Spinal cord (tissue), 10 donors: ENCODE results near the gene AAR2. TPM values are rescaled to one million over a fixed set of nuclear protein-coding genes. Genes with fewer than 3 reads are reported as not detected.

ENCODE experiments used
- DNase-seq, 6 donors: peaks; one replicate each; pipeline versions ENCODE4 v3.0.0 to v3.0.0-alpha.2; 2013 to 2015; ENCODE audit warnings: low spot score in 6 of 6, low read depth in 4 of 6
- H3K27ac ChIP-seq: one replicate; pipeline ENCODE4 v1.5.1; 2013; ENCODE audit warnings: low read depth, low read length, control low read depth
- H3K27me3 ChIP-seq: one replicate; pipeline ENCODE4 v1.6.1; 2013; ENCODE audit warnings: low read length; ENCODE audit not compliant: control insufficient read depth, insufficient read depth
- H3K36me3 ChIP-seq: one replicate; pipeline ENCODE4 v1.6.1; 2013; ENCODE audit warnings: low read length; ENCODE audit not compliant: control insufficient read depth, insufficient read depth
- H3K4me1 ChIP-seq: one replicate; pipeline ENCODE4 v1.6.1; 2013; ENCODE audit warnings: low read length; ENCODE audit not compliant: control insufficient read depth, insufficient read depth
- H3K4me3 ChIP-seq: one replicate; pipeline ENCODE4 v1.5.1; 2013; ENCODE audit warnings: low read depth, low read length, control low read depth
- H3K9me3 ChIP-seq: one replicate; pipeline ENCODE4 v1.6.1; 2013; ENCODE audit warnings: low read length; ENCODE audit not compliant: control insufficient read depth, insufficient read depth
- WGBS: methylation state at CpG from one replicate; pipeline ENCODE4 v1.1.5; 2013; ENCODE audit warnings: missing lambda C conversion rate; ENCODE audit not compliant: insufficient coverage; 5-methylcytosine and 5-hydroxymethylcytosine counted together
- polyA plus RNA-seq, 2 donors: library from polyadenylated mRNA; unstranded; fragments of 120-200 nt; gene quantifications; one replicate each; pipeline ENCODE4 v1.2.1, GENCODE V29; 2013; ENCODE audit not compliant: insufficient read length in 2 of 2
- total RNA-seq, 2 donors: library from RNA; depleted of rRNA in 1 of 2; stranded (reverse); fragments of 120-200 nt in 1 of 2; fragments of >200 nt in 1 of 2; gene quantifications; one replicate each; pipeline versions ENCODE4 v1.2.3 to v1.2.4, GENCODE V29; 2013 to 2014
- donor health status: healthy.

The AAR2 gene
- total and polyA plus RNA-seq, 4 donors, result 27.4 to 38.0 (median 31.4) TPM

DNA sequence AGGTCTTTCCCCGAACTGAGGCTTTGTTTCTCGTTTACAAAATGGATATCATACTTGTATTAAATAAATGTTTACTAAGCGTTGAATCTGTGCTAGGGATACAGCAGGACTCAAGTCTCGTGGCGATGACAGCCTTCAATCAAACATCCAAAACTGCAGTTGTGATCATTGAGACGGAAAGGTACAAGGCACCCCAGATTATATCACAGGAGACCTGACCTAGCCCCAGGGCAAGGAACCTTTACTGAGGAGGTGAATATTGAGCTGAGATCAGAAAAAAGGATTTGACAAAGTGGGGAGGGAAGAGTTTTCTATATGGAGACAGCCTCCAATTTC lies 476 bp downstream of the AAR2 start:
- Histone ChIP-seq H3K9me3 (no peaks in the 10 kb centered on the region), H3K4me3 (peak overlapping the region; percentile 94), H3K4me1 (peaks cover 10% of the 10 kb centered on the region), H3K27me3 (no peaks in the 10 kb centered on the region), H3K36me3 (peaks cover 26% of the 10 kb centered on the region), H3K27ac (peak overlapping the region; percentile 73)
- DNase-seq, result no peak
- WGBS, result no CpG with 5 or more reads among the region's 6 CpGs

DNA sequence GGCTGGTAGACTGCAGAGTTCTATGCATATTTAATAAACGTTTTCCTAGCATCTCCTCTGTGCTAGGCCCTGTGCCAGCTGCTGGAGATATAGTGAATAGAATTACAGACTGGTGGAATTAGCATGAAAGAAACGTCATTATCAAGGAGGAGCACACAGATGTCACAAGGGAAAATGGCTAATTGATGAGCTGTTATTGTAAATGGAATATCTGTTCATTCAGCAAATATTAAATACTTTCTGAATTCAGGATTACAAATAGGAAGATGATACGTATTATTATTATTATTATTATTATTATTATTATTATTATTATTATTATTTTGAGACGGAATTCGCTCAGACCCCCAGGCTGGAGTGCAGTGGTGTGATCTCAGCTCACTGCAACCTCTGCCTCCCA lies 1.2 kb downstream of the AAR2 start:
- WGBS, result no CpG with 5 or more reads among the region's 5 CpGs
- H3K4me3 ChIP-seq, result peak overlapping the region; percentile 94
- H3K9me3 ChIP-seq, result no peaks in the 10 kb centered on the region
- H3K4me1 ChIP-seq, result peaks cover 10% of the 10 kb centered on the region
- no peak overlapping the region for H3K27ac ChIP-seq
- peaks cover 26% of the 10 kb centered on the region for H3K36me3 ChIP-seq
- DNase-seq, result peak in 1 of 6 donors; percentile 47
- H3K27me3 ChIP-seq, result no peaks in the 10 kb centered on the region

DNA sequence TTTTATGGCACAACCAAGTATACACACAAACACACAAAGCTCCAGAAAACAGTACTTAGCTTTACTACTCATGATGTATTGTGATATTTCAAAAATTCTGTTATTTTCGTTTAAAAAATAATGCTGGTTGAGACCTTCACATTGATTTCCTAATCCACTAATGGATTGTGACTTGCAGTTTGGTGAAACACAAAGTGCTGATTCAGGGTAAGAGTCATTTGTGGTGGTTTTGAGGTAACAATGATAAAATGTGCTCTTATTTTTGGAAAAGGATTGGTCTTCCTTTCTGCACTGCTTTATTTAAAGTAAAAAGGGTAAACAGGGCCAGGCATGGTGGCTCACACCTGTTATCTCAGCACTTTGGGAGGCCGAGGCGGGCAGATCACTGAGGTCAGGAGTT lies 1.9 kb downstream of the AAR2 start:
- Histone ChIP-seq H3K36me3 (peaks cover 25% of the 10 kb centered on the region), H3K27me3 (no peaks in the 10 kb centered on the region), H3K4me3 (no peak overlapping the region), H3K4me1 (peaks cover 10% of the 10 kb centered on the region), H3K9me3 (no peaks in the 10 kb centered on the region), H3K27ac (no peak overlapping the region)
- DNase-seq, result no peak
- 100% methylated on average over 2 of the region's 3 CpGs for WGBS

DNA sequence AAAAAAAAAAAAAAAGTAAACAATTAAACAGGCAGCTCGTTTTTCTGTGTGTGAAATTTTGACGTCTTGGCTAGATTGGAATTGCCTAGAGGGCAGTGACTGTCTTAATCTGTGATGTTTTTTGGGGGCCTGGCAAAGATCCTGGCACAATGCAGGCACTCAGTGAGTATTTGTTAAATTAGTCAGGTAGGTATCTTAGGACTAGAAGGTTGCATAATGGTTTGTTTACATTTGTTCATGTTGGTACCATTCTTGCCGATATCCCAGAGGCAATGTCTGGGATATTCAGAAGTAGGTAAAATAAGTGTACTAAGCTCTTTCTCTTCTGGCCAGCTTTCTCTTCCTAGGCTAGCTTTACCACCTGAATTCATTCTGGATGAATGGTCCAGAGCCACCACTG lies 2.5 kb downstream of the AAR2 start:
- Histone ChIP-seq H3K36me3 (peaks cover 25% of the 10 kb centered on the region), H3K27me3 (no peaks in the 10 kb centered on the region), H3K9me3 (no peaks in the 10 kb centered on the region), H3K4me1 (peaks cover 10% of the 10 kb centered on the region), H3K4me3 (no peak overlapping the region), H3K27ac (no peak overlapping the region)
- DNase-seq, result no peak
- 90% methylated on average over 2 of the region's 3 CpGs for WGBS

- no peaks in the 10 kb centered on the region for H3K27me3 ChIP-seq
- H3K4me3 ChIP-seq, result no peak overlapping the region
- H3K36me3 ChIP-seq, result peaks cover 33% of the 10 kb centered on the region
- DNase-seq, result no peak
- 98% methylated on average over 12 of the region's 12 CpGs for WGBS
- no peak overlapping the region for H3K27ac ChIP-seq
- peaks cover 10% of the 10 kb centered on the region for H3K4me1 ChIP-seq
- no peaks in the 10 kb centered on the region for H3K9me3 ChIP-seq
These were observed 3.8 kb downstream of the AAR2 start for GRCh38 chr20:36240076-36240475.

GRCh38 chr20:36241678-36242077 lies 5.4 kb downstream of the AAR2 start:
- Histone ChIP-seq H3K4me3 (no peak overlapping the region), H3K9me3 (no peaks in the 10 kb centered on the region), H3K27ac (no peak overlapping the region), H3K4me1 (peaks cover 5% of the 10 kb centered on the region), H3K27me3 (no peaks in the 10 kb centered on the region), H3K36me3 (peaks cover 39% of the 10 kb centered on the region)
- 100% methylated on average over 1 of the region's 4 CpGs for WGBS
- no peak for DNase-seq

DNA sequence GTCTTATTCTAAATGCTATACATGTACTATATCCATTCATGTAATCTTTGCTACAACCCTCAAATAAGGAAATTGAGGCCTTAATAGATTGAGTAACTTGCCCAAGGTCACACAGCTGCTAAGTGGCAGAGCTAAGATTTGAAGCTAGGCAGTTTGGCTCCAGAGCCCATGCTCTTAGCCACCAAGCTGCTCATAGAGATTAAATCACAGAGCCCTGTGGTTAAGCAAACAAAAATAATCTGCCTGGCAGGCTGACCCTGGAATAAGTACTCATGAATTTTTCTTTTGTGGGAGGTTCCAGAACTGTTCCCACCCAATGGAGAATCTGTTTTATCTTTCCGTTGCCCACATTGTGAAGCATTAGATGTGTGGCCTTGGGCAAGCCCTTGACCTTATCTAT lies 7.4 kb downstream of the AAR2 start:
- no peak overlapping the region for H3K27ac ChIP-seq
- WGBS, result no CpG with 5 or more reads among the region's 1 CpG

DNA sequence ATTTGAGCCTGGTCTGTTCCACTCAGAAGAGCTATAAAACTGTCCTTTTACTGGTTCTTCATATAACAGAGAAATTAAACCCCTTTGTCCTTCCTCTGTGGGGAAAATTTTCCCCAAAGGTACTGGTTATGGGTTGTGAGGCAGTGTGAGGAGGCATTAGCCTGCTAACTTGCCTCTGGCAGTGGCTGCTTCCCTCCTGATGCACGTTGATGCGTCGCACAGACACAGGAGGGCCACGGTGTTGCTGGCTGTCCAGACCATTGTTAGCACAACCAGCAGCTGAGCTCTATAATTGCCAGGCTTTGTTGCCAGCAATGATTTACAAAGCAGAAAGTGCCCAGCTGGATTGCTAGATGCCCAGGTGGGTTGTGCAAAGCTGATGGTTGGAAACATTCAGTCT lies 10.1 kb downstream of the AAR2 start:
- Histone ChIP-seq H3K27me3 (no peaks in the 10 kb centered on the region), H3K36me3 (peaks cover 46% of the 10 kb centered on the region), H3K4me3 (no peak overlapping the region), H3K9me3 (no peaks in the 10 kb centered on the region), H3K27ac (no peak overlapping the region), H3K4me1 (no peaks in the 10 kb centered on the region)
- DNase-seq, result peak in 1 of 6 donors; percentile 67
- 67% methylated on average over 4 of the region's 4 CpGs for WGBS

More for the DNA sequence above, 7.4 kb downstream of the AAR2 start:
- Histone ChIP-seq H3K27me3 (no peaks in the 10 kb centered on the region), H3K9me3 (no peaks in the 10 kb centered on the region), H3K36me3 (peaks cover 54% of the 10 kb centered on the region), H3K4me3 (no peak overlapping the region), H3K4me1 (no peaks in the 10 kb centered on the region)
- DNase-seq, result no peak

DNA sequence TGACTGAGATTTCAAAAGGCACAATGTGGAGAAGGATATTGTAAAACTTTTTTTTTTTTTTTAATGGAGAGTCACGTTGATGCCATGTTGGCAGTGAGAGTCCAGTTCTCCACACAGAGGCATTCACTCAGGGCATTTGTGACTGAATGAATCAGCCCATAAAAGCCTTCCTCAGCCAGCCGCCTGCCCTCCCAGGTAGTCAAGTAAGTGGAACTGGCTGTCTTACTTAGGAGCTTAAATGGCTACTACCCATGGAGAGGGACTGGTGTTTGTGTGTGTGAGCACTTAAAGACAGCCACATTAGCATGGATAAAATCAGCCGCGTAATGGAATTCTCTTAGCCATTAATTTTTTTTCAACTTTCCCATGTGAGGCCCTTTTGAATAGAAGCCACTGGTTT lies 12.6 kb downstream of the AAR2 start:
- no CpG with 5 or more reads among the region's 4 CpGs for WGBS
- H3K4me3 ChIP-seq, result no peak overlapping the region
- H3K9me3 ChIP-seq, result no peaks in the 10 kb centered on the region
- H3K27me3 ChIP-seq, result no peaks in the 10 kb centered on the region
- H3K36me3 ChIP-seq, result peaks cover 46% of the 10 kb centered on the region
- DNase-seq, result peak in 3 of 6 donors; percentile 29 to 77 (median 47)
- no peak overlapping the region for H3K27ac ChIP-seq
- no peaks in the 10 kb centered on the region for H3K4me1 ChIP-seq

DNA sequence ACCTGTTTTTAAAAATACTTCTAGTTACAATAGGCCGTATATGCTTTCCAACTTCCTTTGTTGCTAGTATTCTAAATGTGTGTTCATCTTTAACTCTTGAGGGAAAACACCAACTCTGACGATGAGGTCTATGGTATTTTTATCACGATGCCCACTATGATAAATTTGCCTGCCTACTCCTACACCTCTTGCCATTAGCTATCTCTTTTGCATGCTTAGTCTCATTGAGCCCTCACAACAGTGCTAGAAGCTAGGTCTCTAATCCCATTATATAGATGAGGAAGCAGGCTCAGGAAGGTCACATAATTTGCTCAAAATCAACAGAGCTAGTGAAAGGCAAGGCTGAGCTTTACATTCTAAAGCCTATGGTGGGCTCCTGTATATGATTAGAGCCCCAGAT lies 13.2 kb downstream of the AAR2 start:
- no peak for DNase-seq
- Histone ChIP-seq H3K9me3 (no peaks in the 10 kb centered on the region), H3K4me1 (no peaks in the 10 kb centered on the region), H3K36me3 (peaks cover 44% of the 10 kb centered on the region), H3K27me3 (no peaks in the 10 kb centered on the region), H3K4me3 (no peak overlapping the region), H3K27ac (no peak overlapping the region)
- WGBS, result no CpG with 5 or more reads among the region's 3 CpGs
